Smooth muscle cell (in vitro differentiated cells): Measurements from ENCODE around the gene BCL2L12. TPM values are rescaled to one million over a fixed set of nuclear protein-coding genes. Genes with fewer than 3 reads are reported as not detected.

Experiments
- DNase-seq: peaks from one replicate; lab custom pipeline; 2025; ENCODE audit not compliant: unreplicated experiment; lab: John Stamatoyannopoulos, UW
- H2AFZ ChIP-seq: fragments of 200-600 bp; sonication (generic); 2 replicates; pipeline ENCODE4 v1.6.0; 2016; ENCODE audit warnings: antibody characterized with exemption, low read depth, mild to moderate bottlenecking
- H3F3A ChIP-seq: fragments of 200-600 bp; sonication (generic); 2 replicates; pipeline ENCODE4 v1.6.0; 2017; ENCODE audit warnings: antibody characterized with exemption, low read depth
- H3K27ac ChIP-seq: fragments of 200-600 bp; sonication (generic); 2 replicates; pipeline ENCODE4 v1.5.1; 2016; ENCODE audit warnings: low read depth, mild to moderate bottlenecking
- H3K27me3 ChIP-seq: fragments of 200-600 bp; sonication (generic); 2 replicates; pipeline ENCODE4 v1.6.1; 2016; ENCODE audit warnings: low read depth, mild to moderate bottlenecking
- H3K36me3 ChIP-seq: fragments of 200-600 bp; sonication (generic); 2 replicates; pipeline ENCODE4 v1.5.1; 2016; ENCODE audit warnings: low read depth
- H3K4me1 ChIP-seq: fragments of 200-600 bp; sonication (generic); 2 replicates; pipeline ENCODE4 v1.5.1; 2016; ENCODE audit warnings: low read depth
- H3K4me2 ChIP-seq: fragments of 200-600 bp; sonication (generic); 2 replicates; pipeline ENCODE4 v1.6.0; 2016; ENCODE audit warnings: mild to moderate bottlenecking
- H3K4me3 ChIP-seq: fragments of 200-600 bp; sonication (generic); 2 replicates; pipeline ENCODE4 v1.5.1; 2016; ENCODE audit warnings: mild to moderate bottlenecking
- H3K79me2 ChIP-seq: fragments of 200-600 bp; sonication (generic); 2 replicates; pipeline ENCODE4 v1.6.0; 2016; ENCODE audit warnings: low read depth, mild to moderate bottlenecking
- H3K9ac ChIP-seq: fragments of 200-600 bp; sonication (generic); 2 replicates; pipeline ENCODE4 v1.6.0; 2016; ENCODE audit warnings: low read depth
- H3K9me3 ChIP-seq: fragments of 200-600 bp; sonication (generic); replicated peaks from 2 replicates; pipeline ENCODE4 v1.5.1; 2016; ENCODE audit warnings: low read depth
- H4K20me1 ChIP-seq: fragments of 200-600 bp; sonication (generic); 2 replicates; pipeline ENCODE4 v1.6.0; 2016; ENCODE audit warnings: low read depth
- CTCF ChIP-seq: fragments of 200-600 bp; sonication (generic); IDR thresholded peaks from 2 replicates; pipeline ENCODE4 v1.5.1; 2017; ENCODE audit warnings: borderline replicate concordance, mild to moderate bottlenecking, antibody characterized with exemption; ENCODE audit not compliant: insufficient read depth, poor library complexity, severe bottlenecking
- WGBS: methylation state at CpG from one replicate; pipeline ENCODE4 v1.1.7; 2016; ENCODE audit warnings: low lambda C conversion rate; 5-methylcytosine and 5-hydroxymethylcytosine counted together
- polyA plus RNA-seq: library from polyadenylated mRNA; unstranded; fragments of >200 nt; fragmentation: Nextera tagmentation; extraction: Ambion mirVana; gene quantifications from 2 replicates; pipeline ENCODE4 v1.2.1, GENCODE V29; 2016
- total RNA-seq: library from RNA; depleted of rRNA; stranded (reverse); fragments of >200 nt; gene quantifications from 2 replicates; pipeline ENCODE4 v1.2.3, GENCODE V29; 2014

Gene BCL2L12
- total and polyA plus RNA-seq, 2 experiments from 2014 or later: 10.8 to 34.0 TPM

- no peaks in the 10 kb centered on the region for H3K9me3 ChIP-seq
- H3F3A ChIP-seq: no peaks in the 10 kb centered on the region
- H3K4me1 ChIP-seq: no peaks in the 10 kb centered on the region
- no peak overlapping the region for H3K4me3 ChIP-seq
- no peak for TF ChIP-seq CTCF
- no peak overlapping the region for H2AFZ ChIP-seq
- H3K27ac ChIP-seq: no peak overlapping the region
- no peak for DNase-seq
- WGBS: 89% methylated on average over 13 of the region's 16 CpGs
- peaks cover 9% of the 10 kb centered on the region for H4K20me1 ChIP-seq
- no peak overlapping the region for H3K9ac ChIP-seq
- H3K4me2 ChIP-seq: no peak overlapping the region
- H3K79me2 ChIP-seq: no peaks in the 10 kb centered on the region
- no peaks in the 10 kb centered on the region for H3K27me3 ChIP-seq
- no peaks in the 10 kb centered on the region for H3K36me3 ChIP-seq
These were observed 26.4 kb downstream of the BCL2L12 start for GRCh38 chr19:49692147-49692506.

- no peak for DNase-seq
- WGBS: 84% methylated on average over 6 of the region's 6 CpGs
- no peaks in the 10 kb centered on the region for H3K79me2 ChIP-seq
- H4K20me1 ChIP-seq: no peaks in the 10 kb centered on the region
- TF ChIP-seq CTCF: no peak
- no peak overlapping the region for H3K27ac ChIP-seq
- H3K4me1 ChIP-seq: no peaks in the 10 kb centered on the region
- no peaks in the 10 kb centered on the region for H3F3A ChIP-seq
- H3K9ac ChIP-seq: no peak overlapping the region
- no peaks in the 10 kb centered on the region for H3K27me3 ChIP-seq
- H3K4me2 ChIP-seq: no peak overlapping the region
- no peak overlapping the region for H2AFZ ChIP-seq
- no peaks in the 10 kb centered on the region for H3K36me3 ChIP-seq
- no peak overlapping the region for H3K4me3 ChIP-seq
- H3K9me3 ChIP-seq: no peaks in the 10 kb centered on the region
These were observed 30.4 kb downstream of the BCL2L12 start for GRCh38 chr19:49696115-49696514.

- Histone ChIP-seq H3K36me3 (no peaks in the 10 kb centered on the region), H2AFZ (no peak overlapping the region), H3K9me3 (no peaks in the 10 kb centered on the region), H3K4me3 (no peak overlapping the region), H3K27ac (no peak overlapping the region), H3K79me2 (no peaks in the 10 kb centered on the region), H3K9ac (no peak overlapping the region), H4K20me1 (no peaks in the 10 kb centered on the region), H3F3A (no peaks in the 10 kb centered on the region), H3K4me2 (no peak overlapping the region), H3K27me3 (no peaks in the 10 kb centered on the region), H3K4me1 (no peaks in the 10 kb centered on the region)
- no peak for TF ChIP-seq CTCF
- no peak for DNase-seq
- WGBS: 98% methylated on average over 7 of the region's 7 CpGs
These were observed 31.1 kb downstream of the BCL2L12 start for GRCh38 chr19:49696865-49697264.

DNA sequence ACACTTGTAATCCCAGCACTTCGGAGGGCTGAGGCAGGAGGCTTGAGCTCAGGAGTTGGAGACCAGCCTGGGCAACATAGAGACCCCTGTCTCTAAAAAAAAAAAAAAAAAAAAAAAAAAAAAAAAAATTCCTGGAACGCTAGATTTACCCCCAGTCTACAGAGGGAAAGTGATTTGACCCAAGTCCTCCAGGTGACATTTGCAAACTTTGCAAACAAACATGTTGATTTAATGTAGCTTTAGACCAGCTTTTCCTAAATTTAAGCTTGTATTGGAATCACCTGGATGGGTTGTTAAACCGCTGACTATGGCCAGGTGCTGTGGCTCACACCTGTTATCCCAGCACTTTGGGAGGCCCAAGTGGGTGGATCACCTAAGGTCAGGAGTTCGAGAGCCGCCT lies 33.6 kb downstream of the BCL2L12 start:
- Histone ChIP-seq H3K79me2 (no peaks in the 10 kb centered on the region), H3K27me3 (no peaks in the 10 kb centered on the region), H3K4me3 (no peak overlapping the region), H4K20me1 (no peaks in the 10 kb centered on the region), H3K9me3 (no peaks in the 10 kb centered on the region), H3K4me2 (no peak overlapping the region), H2AFZ (no peak overlapping the region), H3K4me1 (no peaks in the 10 kb centered on the region), H3K27ac (no peak overlapping the region), H3F3A (no peaks in the 10 kb centered on the region), H3K36me3 (no peaks in the 10 kb centered on the region), H3K9ac (no peak overlapping the region)
- DNase-seq: no peak
- no peak for TF ChIP-seq CTCF
- WGBS: 97% methylated on average over 5 of the region's 5 CpGs
